Calu3 (cell line): ENCODE measurements around the gene DICER1. TPM values are rescaled to one million over a fixed set of nuclear protein-coding genes. Genes with fewer than 3 reads are reported as not detected.
A peak's percentile ranks its signal among the peaks of the same experiment; 100 is the strongest.

Source experiments
- BruUV-seq: library from RNA; stranded (reverse); fragments of 400-500 nt; replicated peaks from 2 replicates; lab custom pipeline; 2021; lab: Mats Ljungman, UMichigan
- CTCF ChIA-PET: fragments of 300-600 bp; sonication (Branson Sonifier 250); formaldehyde crosslinking; loops from one replicate; lab custom pipeline; 2022; ENCODE audit warnings: antibody characterized with exemption; lab: Charles Lee
- DNase-seq: peaks from one replicate; pipeline ENCODE4 v3.0.0; 2022
- H3K27ac Mint-ChIP-seq: one replicate; pipeline ENCODE4 v1.8.0; 2022; ENCODE audit warnings: mixed read lengths; ENCODE audit not compliant: unreplicated experiment
- H3K27me3 Mint-ChIP-seq: one replicate; pipeline ENCODE4 v1.8.0; 2022; ENCODE audit warnings: mixed read lengths; ENCODE audit not compliant: unreplicated experiment
- H3K36me3 Mint-ChIP-seq: one replicate; pipeline ENCODE4 v1.8.0; 2022; ENCODE audit warnings: mild to moderate bottlenecking, moderate library complexity, mixed read lengths; ENCODE audit not compliant: insufficient read depth, unreplicated experiment
- H3K4me1 Mint-ChIP-seq: one replicate; pipeline ENCODE4 v1.8.0; 2022; ENCODE audit warnings: mild to moderate bottlenecking, low read depth, mixed read lengths; ENCODE audit not compliant: unreplicated experiment
- H3K4me3 Mint-ChIP-seq: one replicate; pipeline ENCODE4 v1.8.0; 2022; ENCODE audit warnings: mild to moderate bottlenecking, low read depth, moderate library complexity, mixed read lengths; ENCODE audit not compliant: unreplicated experiment
- H3K9me3 Mint-ChIP-seq: one replicate; pipeline ENCODE4 v1.8.0; 2022; ENCODE audit warnings: low read depth, mixed read lengths; ENCODE audit not compliant: unreplicated experiment
- CTCF ChIP-seq: fragments of 200-600 bp; IDR thresholded peaks from one replicate; pipeline ENCODE4 v1.8.0; 2022; ENCODE audit warnings: antibody characterized with exemption; ENCODE audit not compliant: unreplicated experiment
- intact Hi-C: fragments of 100-400 bp; cut with micrococcal nuclease; formaldehyde crosslinking; loops from one replicate; pipeline ENCODE4 v1.10.0; 2022; ENCODE audit not compliant: unreplicated experiment
- total RNA-seq: library from RNA; stranded (reverse); gene quantifications from 2 replicates; pipeline ENCODE4 v1.2.3, GENCODE V29; 2022

Gene DICER1
- total RNA-seq, 1 experiment from 2014 or later: 53.8 TPM

GRCh38 chr14:95147597-95147996, 9.7 kb downstream of the DICER1 start:
- TF ChIP-seq CTCF: no peak

DNA sequence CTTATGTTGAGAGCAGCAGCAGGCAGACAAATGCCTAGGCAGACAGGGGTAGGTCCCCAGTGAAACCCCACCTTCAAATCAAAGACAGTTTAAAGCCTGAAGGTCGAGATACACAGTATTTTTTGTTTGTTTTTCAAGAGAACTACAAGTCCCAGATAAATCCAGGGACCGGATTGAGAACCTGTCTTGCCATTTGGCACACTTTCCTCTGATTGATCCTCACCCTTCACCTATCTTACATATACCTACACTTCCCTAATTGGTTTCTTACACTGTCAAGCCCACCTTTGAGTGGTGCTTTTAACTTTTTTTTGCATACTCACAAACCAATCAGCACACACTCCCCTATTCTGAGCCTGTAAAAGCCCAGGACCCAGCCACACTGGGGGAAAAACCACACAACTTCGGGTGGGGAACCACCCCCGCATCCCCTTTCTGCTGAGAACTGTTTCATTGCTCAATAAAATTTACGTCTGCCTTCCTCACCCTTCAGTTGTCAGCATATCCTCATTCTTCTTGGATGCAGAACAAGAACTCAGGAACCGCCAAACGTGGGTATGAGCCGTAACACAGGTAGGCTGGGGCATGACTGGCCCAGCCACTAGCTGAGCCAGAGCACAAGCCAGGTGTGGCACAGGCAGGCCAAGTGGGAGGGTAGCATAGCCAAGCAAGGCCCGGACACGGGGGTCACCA, 11.1 kb downstream of the DICER1 start:
- peaks cover 12% of the 10 kb centered on the region for H3K36me3 Mint-ChIP-seq
- intact Hi-C loops: no loop called here
- H3K9me3 Mint-ChIP-seq: peaks cover 4% of the 10 kb centered on the region
- H3K27me3 Mint-ChIP-seq: no peaks in the 10 kb centered on the region
- H3K4me3 Mint-ChIP-seq: peak overlapping the region; percentile 41
- no TSS peak for BruUV-seq
- H3K4me1 Mint-ChIP-seq: peaks cover 43% of the 10 kb centered on the region
- peak overlapping the region; percentile 56 for H3K27ac Mint-ChIP-seq
- DNase-seq: peak; percentile 48
- CTCF ChIA-PET: no interaction called here
- TF ChIP-seq CTCF: no peak

More at GRCh38 chr14:95147597-95147996, 9.7 kb downstream of the DICER1 start:
- Mint-ChIP-seq H3K9me3 (peaks cover 4% of the 10 kb centered on the region), H3K4me1 (peaks cover 55% of the 10 kb centered on the region), H3K27me3 (no peaks in the 10 kb centered on the region), H3K27ac (no peak overlapping the region), H3K4me3 (no peak overlapping the region), H3K36me3 (peaks cover 12% of the 10 kb centered on the region)
- intact Hi-C loops: no loop called here
- DNase-seq: no peak
- BruUV-seq: no TSS peak
- CTCF ChIA-PET: no interaction called here

GRCh38 chr14:95144849-95145248, 12.5 kb downstream of the DICER1 start:
- intact Hi-C loops: no loop called here
- no TSS peak for BruUV-seq
- no peak for TF ChIP-seq CTCF
- no peak for DNase-seq
- Mint-ChIP-seq H3K9me3 (peaks cover 4% of the 10 kb centered on the region), H3K27me3 (no peaks in the 10 kb centered on the region), H3K36me3 (peaks cover 12% of the 10 kb centered on the region), H3K4me1 (peaks cover 37% of the 10 kb centered on the region), H3K4me3 (no peak overlapping the region), H3K27ac (peak overlapping the region; percentile 20)
- CTCF ChIA-PET: no interaction called here

DNA sequence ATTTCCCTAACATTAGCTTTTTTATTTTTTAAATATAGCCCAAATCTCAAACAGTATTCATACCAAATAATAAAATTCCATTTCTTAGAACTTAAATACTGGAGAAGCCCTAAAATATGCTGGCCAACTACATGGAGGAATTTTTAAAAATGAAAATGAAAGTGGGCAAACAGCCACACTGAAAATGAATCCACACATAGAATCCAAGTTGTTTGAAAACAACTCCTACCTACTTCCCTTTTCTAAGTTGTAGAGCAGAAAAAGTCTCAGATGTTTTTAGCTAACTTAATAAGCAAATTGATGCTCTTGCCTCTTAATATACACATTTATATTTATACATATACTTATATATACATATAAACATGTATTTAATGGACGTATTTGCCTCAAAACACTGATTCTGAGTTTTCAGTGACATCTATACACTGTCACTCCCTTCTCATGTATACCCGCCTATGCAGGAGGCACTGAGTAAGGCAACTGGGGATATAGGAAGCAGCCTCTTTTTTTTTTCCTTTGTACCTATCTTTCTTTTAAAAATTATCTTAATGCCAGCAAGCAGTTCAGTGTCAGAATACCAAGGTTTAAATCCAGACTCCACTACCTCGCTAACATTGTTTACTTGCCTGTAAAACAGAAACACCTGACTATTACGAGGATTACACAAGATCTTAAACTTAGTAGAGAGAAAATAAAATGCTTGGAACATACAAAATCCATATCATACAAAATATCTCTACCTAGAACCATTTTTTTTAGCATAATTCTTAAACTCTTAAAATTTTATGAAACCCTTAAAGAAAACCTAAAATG, 13.3 kb downstream of the DICER1 start:
- CTCF ChIA-PET: no interaction called here
- no peak for TF ChIP-seq CTCF

More for the DNA sequence above, 13.3 kb downstream of the DICER1 start:
- intact Hi-C loops: no loop called here
- peaks cover 12% of the 10 kb centered on the region for H3K36me3 Mint-ChIP-seq
- H3K27ac Mint-ChIP-seq: no peak overlapping the region
- no TSS peak for BruUV-seq
- H3K4me3 Mint-ChIP-seq: no peak overlapping the region
- peaks cover 4% of the 10 kb centered on the region for H3K9me3 Mint-ChIP-seq
- no peak for DNase-seq
- peaks cover 35% of the 10 kb centered on the region for H3K4me1 Mint-ChIP-seq
- H3K27me3 Mint-ChIP-seq: no peaks in the 10 kb centered on the region
